K562 (cell line): ENCODE results near the gene C4orf36. TPM values are rescaled to one million over a fixed set of nuclear protein-coding genes. Genes with fewer than 3 reads are reported as not detected.

Source experiments
- CCNT2 ChIP-seq: IDR thresholded peaks from 2 replicates; pipeline ENCODE4 v1.6.1; 2011; ENCODE audit warnings: borderline replicate concordance, low read depth, mild to moderate bottlenecking, moderate library complexity, mixed read lengths, low read length; ENCODE audit not compliant: insufficient read length; ENCODE audit errors: extremely low read depth
- CREB3L1 ChIP-seq: fragments of 450-650 bp; IDR thresholded peaks from 2 replicates; pipeline ENCODE4 v1.6.1; 2014; ENCODE audit warnings: low read depth, mild to moderate bottlenecking, moderate library complexity, borderline replicate concordance
- E2F1 ChIP-seq: sonication (generic); formaldehyde crosslinking; IDR thresholded peaks from 2 replicates; pipeline ENCODE4 v1.8.1; 2023; ENCODE audit warnings: mild to moderate bottlenecking, missing genetic modification reagents, moderate library complexity
- HNRNPUL1 ChIP-seq: fragments of 200-400 bp; formaldehyde crosslinking; IDR thresholded peaks from 2 replicates; pipeline ENCODE4 v1.6.1; 2017; ENCODE audit warnings: low read length
- KDM2B ChIP-seq: fragments of 250-450 bp; sonication (Bioruptor Pico); IDR thresholded peaks from 2 replicates; pipeline ENCODE4 v1.8.0; 2021; ENCODE audit warnings: mild to moderate bottlenecking, moderate library complexity
- MYC ChIP-seq, 2 experiments: fragments of 250-450 bp in 1 of 2; sonication (Bioruptor Pico) in 1 of 2; IDR thresholded peaks; 2 replicates each; pipeline versions ENCODE4 v1.5.1 to v1.6.1; 2012 to 2021; ENCODE audit warnings: low read depth in 2 of 2, borderline replicate concordance in 1 of 2, improper control_type of control experiment in 1 of 2, low read length in 1 of 2, mild to moderate bottlenecking in 1 of 2, moderate library complexity in 1 of 2
- PML ChIP-seq: IDR thresholded peaks from 2 replicates; pipeline ENCODE4 v1.6.1; 2012; ENCODE audit warnings: low read length, inconsistent platforms
- RB1 ChIP-seq: fragments of 450-650 bp; IDR thresholded peaks from 2 replicates; pipeline ENCODE4 v1.6.1; 2017; ENCODE audit warnings: low read depth, mild to moderate bottlenecking
- RBFOX2 ChIP-seq: fragments of 200-400 bp; formaldehyde crosslinking; IDR thresholded peaks from 2 replicates; pipeline ENCODE4 v1.6.1; 2017; ENCODE audit warnings: low read depth, mild to moderate bottlenecking, low read length, moderate library complexity
- ZBTB7A ChIP-seq: IDR thresholded peaks from 2 replicates; pipeline ENCODE4 v1.6.1; 2011; ENCODE audit warnings: low read depth, mild to moderate bottlenecking, low read length, moderate library complexity, borderline replicate concordance; ENCODE audit not compliant: control insufficient read depth
- ZNF184 ChIP-seq: sonication (generic); formaldehyde crosslinking; IDR thresholded peaks from 2 replicates; pipeline ENCODE4 v1.5.0; 2020; ENCODE audit warnings: missing genetic modification reagents
- polyA plus RNA-seq, 8 experiments: library from polyadenylated mRNA; depleted of rRNA in 4 of 8; stranded (reverse) in 5 of 8; unstranded in 3 of 8; fragments of >200 nt; fragmentation: Nextera tagmentation in 2 of 8; fragmentation: Illumina TruSeq in 1 of 8; extraction: Ambion mirVana in 2 of 8; extraction: Trizol in 1 of 8; gene quantifications; 2 replicates each; pipeline versions ENCODE4 v1.2.1 to v1.2.3, GENCODE V29; 2011 to 2014; ENCODE audit warnings: inconsistent platforms in 1 of 8, missing spikeins in 1 of 8
- total RNA-seq, 7 experiments: library from RNA; depleted of rRNA in 6 of 7; stranded (reverse); fragments of >200 nt in 6 of 7; fragmentation: Illumina TruSeq in 2 of 7; extraction: Trizol in 2 of 7; gene quantifications; 2 replicates each; pipeline versions ENCODE4 v1.2.1 to v1.2.3, GENCODE V29; 2011 to 2021; ENCODE audit warnings: low replicate concordance in 1 of 7
- TF ChIP-seq, protein P1 (sequence below): IDR thresholded peaks from 2 replicates; pipeline ENCODE4 v1.6.1; 2014; ENCODE audit warnings: antibody characterized with exemption
- TF ChIP-seq, protein P2 (sequence below): fragments of 450-650 bp; IDR thresholded peaks from 2 replicates; pipeline ENCODE4 v1.6.1; 2017; ENCODE audit warnings: antibody characterized with exemption, mild to moderate bottlenecking
- TF ChIP-seq, protein P3 (sequence below), 3 experiments: IDR thresholded peaks in 2 of 3; conservative IDR thresholded peaks in 1 of 3; 2 replicates each; pipeline ENCODE4 v1.5.1; 2011 to 2012; ENCODE audit warnings: low read length in 3 of 3, mild to moderate bottlenecking in 3 of 3, control low read depth in 2 of 3, improper control_type of control experiment in 1 of 3, inconsistent platforms in 1 of 3, low read depth in 1 of 3, mixed read lengths in 1 of 3, moderate library complexity in 1 of 3; ENCODE audit not compliant: insufficient read depth in 2 of 3

Gene C4orf36
- total and polyA plus RNA-seq, 9 of the 15 experiments (the other 6 are each of a cell fraction or from before 2014, with no cell fraction given) = 0.14 to 0.45 (median 0.20) TPM; not detected in 5

- TF ChIP-seq CREB3L1 (no peak), CCNT2 (peak; percentile 90), ZBTB7A (peak; percentile 22), RB1 (peak; percentile 89), MYC (IDR thresholded peaks at IDR 0.05; ENCODE audit: low read depth, low read length) (peak; percentile 45), MYC (CRISPR knock-in tag; IDR thresholded peaks at IDR 0.05; ENCODE audit: borderline replicate concordance, low read depth) (0 out of 2 replicates have a peak, but pooled peaks have one; percentile 27), PML (peak; percentile 7; the same call in 1 of the 2 replicates), KDM2B (CRISPR knock-in tag) (peak; percentile 23; the same call in 1 of the 2 replicates), E2F1 (peak; percentile 53; the same call in 1 of the 2 replicates), RBFOX2 (peak; percentile 87), ZNF184 (no peak), HNRNPUL1 (no peak)
- TF ChIP-seq, protein P1, sequence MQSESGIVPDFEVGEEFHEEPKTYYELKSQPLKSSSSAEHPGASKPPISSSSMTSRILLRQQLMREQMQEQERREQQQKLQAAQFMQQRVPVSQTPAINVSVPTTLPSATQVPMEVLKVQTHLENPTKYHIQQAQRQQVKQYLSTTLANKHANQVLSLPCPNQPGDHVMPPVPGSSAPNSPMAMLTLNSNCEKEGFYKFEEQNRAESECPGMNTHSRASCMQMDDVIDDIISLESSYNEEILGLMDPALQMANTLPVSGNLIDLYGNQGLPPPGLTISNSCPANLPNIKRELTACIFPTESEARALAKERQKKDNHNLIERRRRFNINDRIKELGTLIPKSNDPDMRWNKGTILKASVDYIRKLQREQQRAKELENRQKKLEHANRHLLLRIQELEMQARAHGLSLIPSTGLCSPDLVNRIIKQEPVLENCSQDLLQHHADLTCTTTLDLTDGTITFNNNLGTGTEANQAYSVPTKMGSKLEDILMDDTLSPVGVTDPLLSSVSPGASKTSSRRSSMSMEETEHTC = peak; percentile 26; the same call in 1 of the 2 replicates
- TF ChIP-seq, protein P2, sequence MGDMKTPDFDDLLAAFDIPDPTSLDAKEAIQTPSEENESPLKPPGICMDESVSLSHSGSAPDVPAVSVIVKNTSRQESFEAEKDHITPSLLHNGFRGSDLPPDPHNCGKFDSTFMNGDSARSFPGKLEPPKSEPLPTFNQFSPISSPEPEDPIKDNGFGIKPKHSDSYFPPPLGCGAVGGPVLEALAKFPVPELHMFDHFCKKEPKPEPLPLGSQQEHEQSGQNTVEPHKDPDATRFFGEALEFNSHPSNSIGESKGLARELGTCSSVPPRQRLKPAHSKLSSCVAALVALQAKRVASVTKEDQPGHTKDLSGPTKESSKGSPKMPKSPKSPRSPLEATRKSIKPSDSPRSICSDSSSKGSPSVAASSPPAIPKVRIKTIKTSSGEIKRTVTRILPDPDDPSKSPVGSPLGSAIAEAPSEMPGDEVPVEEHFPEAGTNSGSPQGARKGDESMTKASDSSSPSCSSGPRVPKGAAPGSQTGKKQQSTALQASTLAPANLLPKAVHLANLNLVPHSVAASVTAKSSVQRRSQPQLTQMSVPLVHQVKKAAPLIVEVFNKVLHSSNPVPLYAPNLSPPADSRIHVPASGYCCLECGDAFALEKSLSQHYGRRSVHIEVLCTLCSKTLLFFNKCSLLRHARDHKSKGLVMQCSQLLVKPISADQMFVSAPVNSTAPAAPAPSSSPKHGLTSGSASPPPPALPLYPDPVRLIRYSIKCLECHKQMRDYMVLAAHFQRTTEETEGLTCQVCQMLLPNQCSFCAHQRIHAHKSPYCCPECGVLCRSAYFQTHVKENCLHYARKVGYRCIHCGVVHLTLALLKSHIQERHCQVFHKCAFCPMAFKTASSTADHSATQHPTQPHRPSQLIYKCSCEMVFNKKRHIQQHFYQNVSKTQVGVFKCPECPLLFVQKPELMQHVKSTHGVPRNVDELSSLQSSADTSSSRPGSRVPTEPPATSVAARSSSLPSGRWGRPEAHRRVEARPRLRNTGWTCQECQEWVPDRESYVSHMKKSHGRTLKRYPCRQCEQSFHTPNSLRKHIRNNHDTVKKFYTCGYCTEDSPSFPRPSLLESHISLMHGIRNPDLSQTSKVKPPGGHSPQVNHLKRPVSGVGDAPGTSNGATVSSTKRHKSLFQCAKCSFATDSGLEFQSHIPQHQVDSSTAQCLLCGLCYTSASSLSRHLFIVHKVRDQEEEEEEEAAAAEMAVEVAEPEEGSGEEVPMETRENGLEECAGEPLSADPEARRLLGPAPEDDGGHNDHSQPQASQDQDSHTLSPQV = peak; percentile 46; the same call in 1 of the 2 replicates
- TF ChIP-seq, protein P3, sequence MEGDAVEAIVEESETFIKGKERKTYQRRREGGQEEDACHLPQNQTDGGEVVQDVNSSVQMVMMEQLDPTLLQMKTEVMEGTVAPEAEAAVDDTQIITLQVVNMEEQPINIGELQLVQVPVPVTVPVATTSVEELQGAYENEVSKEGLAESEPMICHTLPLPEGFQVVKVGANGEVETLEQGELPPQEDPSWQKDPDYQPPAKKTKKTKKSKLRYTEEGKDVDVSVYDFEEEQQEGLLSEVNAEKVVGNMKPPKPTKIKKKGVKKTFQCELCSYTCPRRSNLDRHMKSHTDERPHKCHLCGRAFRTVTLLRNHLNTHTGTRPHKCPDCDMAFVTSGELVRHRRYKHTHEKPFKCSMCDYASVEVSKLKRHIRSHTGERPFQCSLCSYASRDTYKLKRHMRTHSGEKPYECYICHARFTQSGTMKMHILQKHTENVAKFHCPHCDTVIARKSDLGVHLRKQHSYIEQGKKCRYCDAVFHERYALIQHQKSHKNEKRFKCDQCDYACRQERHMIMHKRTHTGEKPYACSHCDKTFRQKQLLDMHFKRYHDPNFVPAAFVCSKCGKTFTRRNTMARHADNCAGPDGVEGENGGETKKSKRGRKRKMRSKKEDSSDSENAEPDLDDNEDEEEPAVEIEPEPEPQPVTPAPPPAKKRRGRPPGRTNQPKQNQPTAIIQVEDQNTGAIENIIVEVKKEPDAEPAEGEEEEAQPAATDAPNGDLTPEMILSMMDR (IDR thresholded peaks at IDR 0.05 in 2 of 3, conservative IDR thresholded peaks at IDR 0.05 in 1 of 3; ENCODE audit: insufficient read depth in 2 of 3, low read depth in 1 of 3, low read length in 3 of 3) = peak in 2 of 3 experiments; percentile 19 to 46; a peak in 4 of 6 replicates
Measured at GRCh38 chr4:86934771-86935565, 42.7 kb upstream of the C4orf36 start, which contains the start of gene AFF1 (continued).
